ENCODE results near the gene GABBR2.

DNA sequence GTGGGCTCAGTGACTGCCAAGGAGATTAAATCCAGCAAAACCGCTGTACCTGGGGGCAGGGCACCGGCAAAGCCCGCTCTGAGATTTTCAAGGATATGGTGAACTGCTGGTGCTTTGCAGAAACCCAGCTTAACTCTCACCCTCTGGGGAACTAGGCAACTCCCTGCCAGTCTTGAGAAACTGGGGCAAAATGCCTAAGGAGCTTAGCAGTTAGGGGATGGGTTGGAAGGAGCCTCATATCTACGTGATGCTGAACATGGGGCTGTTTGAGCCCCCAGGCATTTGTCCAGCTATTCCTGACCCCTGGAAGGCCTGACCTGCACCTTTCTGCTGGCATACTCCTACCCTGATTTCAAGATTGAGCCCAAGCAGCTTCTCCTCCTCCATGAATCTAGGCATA lies 344.6 kb downstream of the GABBR2 start:
- no peak for TF ChIP-seq JUND (IDR thresholded peaks at IDR 0.05; ENCODE audit: low read length)
- no peak for TF ChIP-seq CREB1 (IDR thresholded peaks at IDR 0.05)
- TF ChIP-seq, protein P1, sequence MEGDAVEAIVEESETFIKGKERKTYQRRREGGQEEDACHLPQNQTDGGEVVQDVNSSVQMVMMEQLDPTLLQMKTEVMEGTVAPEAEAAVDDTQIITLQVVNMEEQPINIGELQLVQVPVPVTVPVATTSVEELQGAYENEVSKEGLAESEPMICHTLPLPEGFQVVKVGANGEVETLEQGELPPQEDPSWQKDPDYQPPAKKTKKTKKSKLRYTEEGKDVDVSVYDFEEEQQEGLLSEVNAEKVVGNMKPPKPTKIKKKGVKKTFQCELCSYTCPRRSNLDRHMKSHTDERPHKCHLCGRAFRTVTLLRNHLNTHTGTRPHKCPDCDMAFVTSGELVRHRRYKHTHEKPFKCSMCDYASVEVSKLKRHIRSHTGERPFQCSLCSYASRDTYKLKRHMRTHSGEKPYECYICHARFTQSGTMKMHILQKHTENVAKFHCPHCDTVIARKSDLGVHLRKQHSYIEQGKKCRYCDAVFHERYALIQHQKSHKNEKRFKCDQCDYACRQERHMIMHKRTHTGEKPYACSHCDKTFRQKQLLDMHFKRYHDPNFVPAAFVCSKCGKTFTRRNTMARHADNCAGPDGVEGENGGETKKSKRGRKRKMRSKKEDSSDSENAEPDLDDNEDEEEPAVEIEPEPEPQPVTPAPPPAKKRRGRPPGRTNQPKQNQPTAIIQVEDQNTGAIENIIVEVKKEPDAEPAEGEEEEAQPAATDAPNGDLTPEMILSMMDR (IDR thresholded peaks at IDR 0.05; ENCODE audit: control extremely low read depth in 1 of 3, insufficient read depth in 1 of 3, low read depth in 1 of 3, low read length in 3 of 3), result no peak

Measured in H1 (cell line).